Measurements from ENCODE around the gene RFX1.

RFX1 gene

GRCh38 chr19:13952931-13953531 lies 53.1 kb downstream of the RFX1 start:
- H3K79me2 ChIP-seq (ENCODE audit: control insufficient read depth, low read length), result peaks cover 28% of the 10 kb centered on the region
- H3K9me3 ChIP-seq (ENCODE audit: control insufficient read depth, insufficient read depth, low read length), result no peaks in the 10 kb centered on the region
- peaks cover 16% of the 10 kb centered on the region for H3K4me1 ChIP-seq (ENCODE audit: control insufficient read depth, low read length)
- peaks cover 6% of the 10 kb centered on the region; the same call in 1 of the 2 replicates for H4K20me1 ChIP-seq (ENCODE audit: control insufficient read depth, insufficient read depth, low read depth, low read length)
- peak overlapping the region; percentile 77 for H3K4me2 ChIP-seq (ENCODE audit: low read length)
- no peaks in the 10 kb centered on the region for H3K27me3 ChIP-seq (ENCODE audit: control insufficient read depth, low read length)
- H3F3A ChIP-seq (ENCODE audit: control insufficient read depth, insufficient read depth), result no peaks in the 10 kb centered on the region
- peaks cover 36% of the 10 kb centered on the region for H3K36me3 ChIP-seq (ENCODE audit: control insufficient read depth, low read length)
- H3K27ac ChIP-seq (ENCODE audit: low read depth, low read length), result peak overlapping the region; percentile 58; the same call in 1 of the 2 replicates
- TF ChIP-seq CTCF (IDR thresholded peaks at IDR 0.05; ENCODE audit: low read depth, low read length, poor library complexity, severe bottlenecking) (no peak), EZH2phosphoT487 (IDR thresholded peaks at IDR 0.05; ENCODE audit: borderline replicate concordance, low read length) (no peak)
- no peaks in the 10 kb centered on the region for H3K9me2 ChIP-seq (replicated peaks; ENCODE audit: control insufficient read depth, low read length)
- peak overlapping the region; percentile 97 for H3K4me3 ChIP-seq (ENCODE audit: low read length)

DNA sequence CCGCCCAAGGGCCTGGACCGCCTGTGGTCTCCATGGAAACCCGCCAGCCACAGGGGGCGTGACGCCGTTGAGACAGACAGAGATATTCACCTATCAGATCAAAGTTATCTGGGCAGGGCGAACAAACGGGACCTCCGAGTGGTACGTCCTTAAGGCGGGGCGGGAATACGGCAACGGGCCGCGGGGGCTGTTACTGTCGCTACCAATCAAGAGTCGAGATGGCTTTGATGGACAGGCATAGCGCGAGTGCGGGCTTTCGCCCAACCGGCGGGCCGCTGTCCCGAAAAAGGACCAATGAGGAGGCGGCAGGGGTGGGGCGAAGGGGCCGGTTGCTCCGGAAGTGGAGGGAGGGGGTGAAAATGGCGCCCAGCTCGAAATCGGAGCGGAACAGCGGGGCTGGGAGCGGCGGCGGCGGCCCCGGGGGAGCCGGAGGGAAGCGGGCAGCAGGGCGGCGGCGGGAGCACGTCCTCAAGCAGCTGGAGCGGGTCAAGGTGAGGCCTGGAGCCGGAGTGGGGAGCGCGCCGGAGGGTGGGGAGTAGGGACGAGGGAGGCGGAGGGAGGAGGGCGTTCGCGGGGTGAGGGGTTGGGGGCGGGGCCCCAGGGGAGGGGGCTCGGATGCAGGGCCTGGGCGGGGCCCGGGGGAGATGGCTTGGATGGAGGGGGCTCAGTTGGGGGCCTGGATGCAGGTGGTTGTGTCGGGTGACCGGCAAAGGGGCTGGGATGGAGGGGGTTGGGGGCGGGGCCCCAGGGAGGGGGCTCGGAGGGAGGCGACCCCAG lies 53.8 kb downstream of the RFX1 start, which contains the start of gene DCAF15:
Gene DCAF15, plus strand, starts transcription at position 356 of the 777 bp plus-strand sequence. Its CDS starts 4 bp downstream, at position 360.
- H3F3A ChIP-seq (ENCODE audit: control insufficient read depth, insufficient read depth), result no peaks in the 10 kb centered on the region
- TF ChIP-seq CTCF (IDR thresholded peaks at IDR 0.05; ENCODE audit: low read depth, low read length, poor library complexity, severe bottlenecking), result no peak
- TF ChIP-seq EZH2phosphoT487 (IDR thresholded peaks at IDR 0.05; ENCODE audit: borderline replicate concordance, low read length), result no peak
- peak within 1 kb of the TSS; percentile 97 for H3K4me3 ChIP-seq (ENCODE audit: low read length)
- H3K4me2 ChIP-seq (ENCODE audit: low read length), result peak within 1 kb of the TSS; percentile 92
- peaks cover 28% of the 10 kb centered on the region for H3K79me2 ChIP-seq (ENCODE audit: control insufficient read depth, low read length)
- no peaks in the 10 kb centered on the region for H3K27me3 ChIP-seq (ENCODE audit: control insufficient read depth, low read length)
- no peaks in the 10 kb centered on the region for H3K9me2 ChIP-seq (replicated peaks; ENCODE audit: control insufficient read depth, low read length)
- H4K20me1 ChIP-seq (ENCODE audit: control insufficient read depth, insufficient read depth, low read depth, low read length), result peaks cover 6% of the 10 kb centered on the region; the same call in 1 of the 2 replicates
- peaks cover 32% of the 10 kb centered on the region for H3K36me3 ChIP-seq (ENCODE audit: control insufficient read depth, low read length)
- no peaks in the 10 kb centered on the region for H3K9me3 ChIP-seq (ENCODE audit: control insufficient read depth, insufficient read depth, low read length)
- H3K27ac ChIP-seq (ENCODE audit: low read depth, low read length), result peak within 1 kb of the TSS; percentile 58
- peaks cover 16% of the 10 kb centered on the region for H3K4me1 ChIP-seq (ENCODE audit: control insufficient read depth, low read length)

DNA sequence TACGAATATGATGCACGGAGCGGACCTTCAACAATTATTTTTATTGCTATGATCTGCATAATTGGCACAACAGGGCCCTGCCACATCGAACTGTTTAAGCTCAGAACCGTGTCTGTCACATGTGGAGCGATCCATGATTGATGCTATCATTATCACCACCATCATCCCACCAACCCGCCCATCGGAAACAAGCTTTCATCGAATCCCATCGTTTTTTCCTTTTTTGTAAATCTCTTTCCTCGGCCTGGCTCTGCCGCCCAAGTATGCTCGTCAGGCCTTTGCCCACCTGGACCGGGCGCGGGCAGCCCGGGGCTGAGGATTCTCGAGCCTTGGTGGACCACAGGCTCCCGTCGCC lies 54.3 kb downstream of the RFX1 start:
- H3K27ac ChIP-seq (ENCODE audit: low read depth, low read length), result no peak overlapping the region

More for the DNA sequence above, 54.3 kb downstream of the RFX1 start:
- H3K4me2 ChIP-seq (ENCODE audit: low read length), result peak overlapping the region; percentile 92
- TF ChIP-seq CTCF (IDR thresholded peaks at IDR 0.05; ENCODE audit: low read depth, low read length, poor library complexity, severe bottlenecking) (no peak), EZH2phosphoT487 (IDR thresholded peaks at IDR 0.05; ENCODE audit: borderline replicate concordance, low read length) (no peak)
- H3K4me3 ChIP-seq (ENCODE audit: low read length), result peak overlapping the region; percentile 97
- peaks cover 26% of the 10 kb centered on the region for H3K36me3 ChIP-seq (ENCODE audit: control insufficient read depth, low read length)
- no peaks in the 10 kb centered on the region for H3K9me2 ChIP-seq (replicated peaks; ENCODE audit: control insufficient read depth, low read length)
- H3F3A ChIP-seq (ENCODE audit: control insufficient read depth, insufficient read depth), result no peaks in the 10 kb centered on the region
- H3K4me1 ChIP-seq (ENCODE audit: control insufficient read depth, low read length), result peaks cover 16% of the 10 kb centered on the region
- no peaks in the 10 kb centered on the region for H3K27me3 ChIP-seq (ENCODE audit: control insufficient read depth, low read length)
- peaks cover 6% of the 10 kb centered on the region; the same call in 1 of the 2 replicates for H4K20me1 ChIP-seq (ENCODE audit: control insufficient read depth, insufficient read depth, low read depth, low read length)
- H3K79me2 ChIP-seq (ENCODE audit: control insufficient read depth, low read length), result peaks cover 28% of the 10 kb centered on the region
- no peaks in the 10 kb centered on the region for H3K9me3 ChIP-seq (ENCODE audit: control insufficient read depth, insufficient read depth, low read length)

Measured in DOHH2 (cell line).